Keratinocyte (primary cell): ENCODE measurements around the gene LGALS7.

Experiments used
- CTCF ChIP-seq, 3 experiments: IDR thresholded peaks in 1 of 3; conservative IDR thresholded peaks in 1 of 3; optimal IDR thresholded peaks in 1 of 3; 2 replicates in 2 of 3; 3 replicates in 1 of 3; pipeline versions ENCODE3 to v1.5.1; 2011; ENCODE audit warnings: low read length in 3 of 3, mild to moderate bottlenecking in 3 of 3, moderate library complexity in 2 of 3, control low read depth in 1 of 3, inconsistent platforms in 1 of 3; ENCODE audit not compliant: insufficient read depth in 2 of 3; ENCODE audit errors: extremely low read depth in 1 of 3
- EZH2 ChIP-seq: IDR thresholded peaks from one replicate; pipeline ENCODE4 v1.6.1; 2012; ENCODE audit warnings: inconsistent platforms, mild to moderate bottlenecking, low read length, moderate library complexity

DNA sequence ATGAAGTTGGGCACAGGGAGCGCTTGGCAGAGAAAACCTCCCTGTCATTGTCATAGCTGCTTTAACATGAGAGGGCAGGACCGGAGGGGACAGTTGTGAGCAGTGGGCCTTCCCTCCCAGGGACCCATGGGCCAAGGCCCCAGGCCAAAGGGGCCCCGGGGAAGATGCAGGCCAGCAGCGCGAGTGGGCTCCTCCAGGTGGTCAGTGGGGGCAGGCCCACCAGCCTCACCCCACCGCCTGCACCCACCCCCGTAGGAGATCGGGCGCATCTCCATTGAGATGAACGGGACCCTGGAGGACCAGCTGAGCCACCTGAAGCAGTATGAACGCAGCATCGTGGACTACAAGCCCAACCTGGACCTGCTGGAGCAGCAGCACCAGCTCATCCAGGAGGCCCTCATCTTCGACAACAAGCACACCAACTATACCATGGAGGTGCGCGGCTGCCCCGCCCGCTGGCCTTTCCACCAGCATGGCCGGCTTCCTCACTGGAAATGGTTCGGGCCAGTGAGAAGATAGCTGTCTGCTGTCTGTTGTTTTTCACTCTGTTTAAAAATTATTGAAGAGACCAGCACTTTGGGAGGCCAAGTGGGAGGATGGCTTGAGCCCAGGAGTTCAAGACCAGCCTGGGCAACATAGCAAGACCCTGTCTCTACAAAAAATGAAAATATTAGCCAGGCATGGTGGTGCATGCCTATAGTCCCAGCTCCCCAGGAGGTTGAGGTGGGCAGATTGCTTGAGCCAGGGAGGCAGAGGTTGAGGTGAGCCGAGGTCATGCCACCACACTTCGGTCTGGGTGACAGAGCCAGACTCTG, 47.6 kb downstream of the LGALS7 start:
- TF ChIP-seq EZH2 (no peak), CTCF (optimal IDR thresholded peaks at IDR 0.05 in 1 of 3, IDR thresholded peaks at IDR 0.05 in 1 of 3, conservative IDR thresholded peaks at IDR 0.05 in 1 of 3; ENCODE audit: extremely low read depth in 1 of 3, insufficient read depth in 2 of 3, low read length in 3 of 3) (no peak)
